Vagina (tissue), 2 donors: ENCODE measurements around the gene TNK1. TPM values are rescaled to one million over a fixed set of nuclear protein-coding genes. Genes with fewer than 3 reads are reported as not detected.

ENCODE experiments used
- DNase-seq, 2 donors: peaks; one replicate each; pipeline ENCODE4 v3.0.0-alpha.2; 2017; ENCODE audit errors: extremely low spot score in 2 of 2
- H3K27ac ChIP-seq: fragments of 200-600 bp; sonication (generic); one replicate; pipeline ENCODE4 v1.5.1; 2019
- H3K27me3 ChIP-seq: fragments of 200-600 bp; sonication (generic); one replicate; pipeline ENCODE4 v1.5.1; 2019
- H3K36me3 ChIP-seq, 2 donors: fragments of 200-600 bp; sonication (generic); one replicate each; pipeline ENCODE4 v1.5.1; 2017 to 2019
- H3K4me1 ChIP-seq: fragments of 200-600 bp; sonication (generic); one replicate; pipeline ENCODE4 v1.5.1; 2019
- H3K4me3 ChIP-seq, 2 donors: fragments of 200-600 bp; sonication (generic); 1 replicate in 1 of 2; 2 replicates in 1 of 2; pipeline ENCODE4 v1.5.1; 2016 to 2019
- H3K9me3 ChIP-seq: fragments of 200-600 bp; sonication (generic); one replicate; pipeline ENCODE4 v1.5.1; 2019
- POLR2A ChIP-seq, 2 donors: fragments of 450-650 bp; IDR thresholded peaks; one replicate each; pipeline ENCODE4 v1.6.1; 2017; ENCODE audit warnings: antibody characterized with exemption in 2 of 2, mild to moderate bottlenecking in 2 of 2, moderate library complexity in 2 of 2
- POLR2AphosphoS5 ChIP-seq, 2 donors: sonication (generic); formaldehyde crosslinking; IDR thresholded peaks; one replicate each; pipeline ENCODE4 v1.9.0; 2017; ENCODE audit warnings: antibody characterized with exemption in 2 of 2, mild to moderate bottlenecking in 2 of 2, low read depth in 1 of 2; ENCODE audit not compliant: insufficient read depth in 1 of 2
- intact Hi-C: fragments of 100-400 bp; cut with DNase I; formaldehyde crosslinking; loops from one replicate; pipeline ENCODE4 v1.15.1; 2023
- total RNA-seq: library from RNA; depleted of rRNA; stranded (reverse); fragments of >200 nt; gene quantifications from one replicate; pipeline ENCODE4 v1.2.3, GENCODE V29; 2016
- TF ChIP-seq, protein P1 (sequence below), 3 experiments: fragments of 450-650 bp in 2 of 3; fragments of 200-600 bp in 1 of 3; sonication (generic) in 1 of 3; IDR thresholded peaks; one replicate each; pipeline ENCODE4 v1.5.1; 2017 to 2019; ENCODE audit warnings: antibody characterized with exemption in 3 of 3, mild to moderate bottlenecking in 2 of 3, moderate library complexity in 2 of 3

The TNK1 gene
- total RNA-seq, 1 donor from 2014 or later = 10.1 TPM

DNA sequence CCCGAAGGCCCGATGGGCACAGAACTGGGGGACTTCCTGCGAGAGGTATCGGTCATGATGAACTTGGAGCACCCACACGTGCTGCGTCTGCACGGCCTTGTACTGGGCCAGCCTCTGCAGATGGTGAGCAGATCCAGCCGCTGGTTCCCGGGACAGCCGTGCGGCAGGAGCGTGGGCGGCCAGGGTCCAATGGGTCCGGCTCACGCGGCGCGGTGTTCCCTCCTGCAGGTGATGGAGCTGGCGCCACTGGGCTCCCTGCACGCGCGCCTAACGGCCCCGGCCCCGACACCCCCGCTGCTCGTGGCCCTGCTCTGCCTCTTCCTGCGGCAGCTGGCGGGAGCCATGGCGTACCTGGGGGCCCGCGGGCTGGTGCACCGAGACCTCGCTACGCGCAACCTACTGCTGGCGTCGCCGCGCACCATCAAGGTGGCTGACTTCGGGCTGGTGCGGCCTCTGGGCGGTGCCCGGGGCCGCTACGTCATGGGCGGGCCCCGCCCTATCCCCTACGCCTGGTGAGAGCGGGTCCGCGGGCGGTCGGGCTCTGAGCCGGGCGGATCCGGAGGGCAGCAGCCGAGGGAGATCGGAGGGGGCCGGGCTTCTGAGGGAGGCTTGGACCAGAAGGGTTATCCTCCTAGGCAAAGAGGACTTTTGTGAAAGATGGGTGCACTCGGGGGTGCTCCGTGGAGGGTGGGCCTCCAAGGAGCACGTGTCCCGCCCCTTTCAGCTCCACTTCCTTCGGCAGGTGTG is 3.0 kb downstream of the TNK1 start:
- Histone ChIP-seq H3K9me3 (no peaks in the 10 kb centered on the region), H3K27me3 (no peaks in the 10 kb centered on the region), H3K27ac (peak overlapping the region; percentile 67), H3K36me3 (peaks cover 0 to 3% of the 10 kb centered on the region in 2 donors), H3K4me1 (peaks cover 39% of the 10 kb centered on the region), H3K4me3 (peak overlapping the region; percentile 44 to 53)
- DNase-seq = peak in 1 of 2 donors; percentile 93
- intact Hi-C loops = no loop called here
- TF ChIP-seq POLR2A (IDR thresholded peaks at IDR 0.05) (no peak), POLR2AphosphoS5 (IDR thresholded peaks at IDR 0.05; ENCODE audit: insufficient read depth in 1 of 2, low read depth in 1 of 2) (peak in 1 of 2 donors; percentile 51)
- TF ChIP-seq, protein P1, sequence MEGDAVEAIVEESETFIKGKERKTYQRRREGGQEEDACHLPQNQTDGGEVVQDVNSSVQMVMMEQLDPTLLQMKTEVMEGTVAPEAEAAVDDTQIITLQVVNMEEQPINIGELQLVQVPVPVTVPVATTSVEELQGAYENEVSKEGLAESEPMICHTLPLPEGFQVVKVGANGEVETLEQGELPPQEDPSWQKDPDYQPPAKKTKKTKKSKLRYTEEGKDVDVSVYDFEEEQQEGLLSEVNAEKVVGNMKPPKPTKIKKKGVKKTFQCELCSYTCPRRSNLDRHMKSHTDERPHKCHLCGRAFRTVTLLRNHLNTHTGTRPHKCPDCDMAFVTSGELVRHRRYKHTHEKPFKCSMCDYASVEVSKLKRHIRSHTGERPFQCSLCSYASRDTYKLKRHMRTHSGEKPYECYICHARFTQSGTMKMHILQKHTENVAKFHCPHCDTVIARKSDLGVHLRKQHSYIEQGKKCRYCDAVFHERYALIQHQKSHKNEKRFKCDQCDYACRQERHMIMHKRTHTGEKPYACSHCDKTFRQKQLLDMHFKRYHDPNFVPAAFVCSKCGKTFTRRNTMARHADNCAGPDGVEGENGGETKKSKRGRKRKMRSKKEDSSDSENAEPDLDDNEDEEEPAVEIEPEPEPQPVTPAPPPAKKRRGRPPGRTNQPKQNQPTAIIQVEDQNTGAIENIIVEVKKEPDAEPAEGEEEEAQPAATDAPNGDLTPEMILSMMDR (IDR thresholded peaks at IDR 0.05) = no peak

DNA sequence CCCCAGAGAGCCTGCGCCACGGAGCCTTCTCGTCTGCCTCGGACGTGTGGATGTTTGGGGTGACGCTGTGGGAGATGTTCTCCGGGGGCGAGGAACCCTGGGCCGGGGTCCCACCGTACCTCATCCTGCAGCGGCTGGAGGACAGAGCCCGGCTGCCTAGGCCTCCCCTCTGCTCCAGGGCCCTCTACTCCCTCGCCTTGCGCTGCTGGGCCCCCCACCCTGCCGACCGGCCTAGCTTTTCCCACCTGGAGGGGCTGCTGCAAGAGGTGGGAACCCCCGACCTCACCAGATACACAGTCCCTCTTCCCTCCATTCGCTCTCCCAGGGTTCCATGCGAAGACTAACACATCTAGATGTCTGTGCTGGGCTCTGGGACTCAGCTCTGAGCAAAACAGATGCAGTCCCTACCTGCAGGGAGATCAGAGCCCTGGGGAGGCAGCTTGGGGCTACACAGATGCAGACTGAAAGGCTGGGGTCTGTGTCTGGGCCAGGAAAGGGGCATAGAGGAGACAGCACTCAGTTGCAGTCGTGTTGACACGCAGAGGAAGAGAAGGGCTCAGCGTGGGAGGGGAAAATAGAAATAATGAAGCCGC is 3.7 kb downstream of the TNK1 start:
- H3K27ac ChIP-seq = peak overlapping the region; percentile 67
- TF ChIP-seq, protein P1 (IDR thresholded peaks at IDR 0.05) = no peak
- no peak for TF ChIP-seq POLR2AphosphoS5 (IDR thresholded peaks at IDR 0.05; ENCODE audit: insufficient read depth in 1 of 2, low read depth in 1 of 2)
- peaks cover 0 to 9% of the 10 kb centered on the region in 2 donors for H3K36me3 ChIP-seq
- peak overlapping the region; percentile 44 to 53 for H3K4me3 ChIP-seq
- peaks cover 39% of the 10 kb centered on the region for H3K4me1 ChIP-seq
- DNase-seq = peak in 1 of 2 donors; percentile 90
- intact Hi-C loops = no loop called here
- no peaks in the 10 kb centered on the region for H3K9me3 ChIP-seq
- H3K27me3 ChIP-seq = no peaks in the 10 kb centered on the region

DNA sequence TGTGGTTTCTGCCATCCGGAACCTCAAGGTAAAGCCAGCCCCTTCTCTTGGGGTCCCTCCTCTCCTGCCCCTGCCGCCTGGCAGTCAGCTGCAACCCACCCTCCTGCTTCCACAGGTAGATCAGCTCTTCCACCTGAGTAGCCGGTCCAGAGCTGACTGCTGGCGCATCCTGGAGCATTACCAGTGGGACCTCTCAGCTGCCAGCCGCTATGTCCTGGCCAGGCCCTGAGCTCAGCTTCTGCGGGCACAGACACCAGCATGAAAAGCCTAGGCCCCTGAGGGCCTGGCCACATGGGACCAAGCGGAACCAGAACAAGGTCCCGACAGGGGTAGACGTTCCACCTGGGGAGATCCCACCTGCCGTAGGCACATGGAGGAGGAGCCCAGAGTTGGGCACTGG is 8.0 kb downstream of the TNK1 start:
- TF ChIP-seq POLR2A (IDR thresholded peaks at IDR 0.05) (no peak), POLR2AphosphoS5 (IDR thresholded peaks at IDR 0.05; ENCODE audit: insufficient read depth in 1 of 2, low read depth in 1 of 2) (no peak)
- TF ChIP-seq, protein P1 (IDR thresholded peaks at IDR 0.05) = no peak
- intact Hi-C loops = no loop called here
- no peak for DNase-seq
- H3K27me3 ChIP-seq = no peaks in the 10 kb centered on the region
- H3K9me3 ChIP-seq = no peaks in the 10 kb centered on the region
- peaks cover 23% of the 10 kb centered on the region for H3K4me1 ChIP-seq
- H3K36me3 ChIP-seq = peaks cover 0 to 16% of the 10 kb centered on the region in 2 donors
- H3K4me3 ChIP-seq = no peak overlapping the region
- H3K27ac ChIP-seq = no peak overlapping the region

DNA sequence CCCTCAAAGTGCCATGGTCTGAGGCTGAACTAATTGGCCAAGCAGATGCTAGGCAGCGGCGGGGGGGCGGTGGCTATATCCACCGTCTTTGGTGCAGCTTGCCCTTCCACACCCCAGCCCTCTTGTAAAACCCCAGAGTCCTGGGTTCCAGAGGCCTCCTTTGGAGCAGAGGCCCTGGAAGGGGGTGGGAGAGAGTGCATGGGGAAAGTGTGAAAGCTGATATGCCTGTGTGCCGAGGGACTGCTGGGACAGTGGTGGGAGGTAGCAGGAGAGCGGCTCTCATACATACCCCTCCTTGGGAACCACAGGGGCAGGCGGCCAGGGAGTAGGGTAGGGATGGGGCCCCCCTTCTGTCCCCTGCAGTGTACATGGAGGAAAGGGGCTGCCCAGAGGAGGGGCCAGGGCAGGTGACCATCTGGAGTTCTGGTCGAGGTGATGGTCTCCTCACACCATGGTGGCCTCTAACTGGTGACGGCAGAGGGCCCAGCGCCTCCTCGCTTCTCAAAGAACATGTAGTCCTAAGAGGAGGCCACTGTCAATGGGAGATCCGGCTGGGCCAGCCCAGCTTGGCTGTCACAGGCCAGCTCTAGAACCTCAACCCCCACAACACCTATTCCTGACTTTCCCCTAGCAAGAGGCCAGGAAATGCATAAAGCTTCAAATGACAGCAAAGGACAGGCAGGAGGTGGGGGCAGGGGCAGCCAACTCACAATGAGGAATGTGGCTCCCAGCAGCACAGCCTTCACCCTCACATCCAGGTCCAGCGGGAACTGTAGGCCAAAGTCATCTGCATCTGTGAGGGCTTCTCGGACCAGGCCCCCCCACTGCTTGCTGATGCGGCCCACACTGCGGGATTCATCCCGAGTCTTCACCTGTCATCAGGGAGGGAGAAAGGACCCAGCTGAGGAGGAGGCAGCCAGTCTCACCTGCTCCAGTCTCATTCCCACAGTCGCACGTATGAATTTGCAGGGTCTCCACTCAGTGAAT is 9.3 kb downstream of the TNK1 start:
- no peak overlapping the region for H3K4me3 ChIP-seq
- H3K27ac ChIP-seq = no peak overlapping the region
- peaks cover 18% of the 10 kb centered on the region for H3K4me1 ChIP-seq
- H3K36me3 ChIP-seq = peaks cover 0 to 16% of the 10 kb centered on the region in 2 donors
- TF ChIP-seq POLR2A (IDR thresholded peaks at IDR 0.05) (no peak), POLR2AphosphoS5 (IDR thresholded peaks at IDR 0.05; ENCODE audit: insufficient read depth in 1 of 2, low read depth in 1 of 2) (no peak)
- TF ChIP-seq, protein P1 (IDR thresholded peaks at IDR 0.05) = no peak
- H3K9me3 ChIP-seq = no peaks in the 10 kb centered on the region
- no peaks in the 10 kb centered on the region for H3K27me3 ChIP-seq
- intact Hi-C loops = loop anchor here (5.0 kb wide), 1 partner anchor 97 kb away; no protein-coding TSS in a partner anchor
- DNase-seq = no peak
